Activated naive CD8-positive, alpha-beta T cell treated with anti-CD3 and anti-CD28 coated beads, Interleukin-2, amount 10 ng/mL, durations not matched to agents 7 days and 5 days (primary cell): ENCODE results near the gene SOX30. TPM values are rescaled to one million over a fixed set of nuclear protein-coding genes. Genes with fewer than 3 reads are reported as not detected.
A peak's percentile ranks its signal among the peaks of the same experiment; 100 is the strongest.
"Not testable (repeated sequence)": the region's sequence is repeated elsewhere in the genome, so short reads cannot be mapped to it uniquely, and the experiment has no call there.

ENCODE experiments used
- ATAC-seq: fragments of 150-1000 bp; cut with Tn5 transposase; one replicate; pipeline ENCODE4 v1.10.0; 2021; ENCODE audit warnings: low read depth, moderate library complexity
- POLR2A ChIA-PET: fragments of 350-600 bp; sonication (Branson Sonifier 250); formaldehyde crosslinking; loops from one replicate; lab custom pipeline; 2021; ENCODE audit warnings: antibody characterized with exemption; lab: Charles Lee
- DNase-seq: peaks from one replicate; pipeline ENCODE4 v3.0.0; 2021
- H3K27ac Mint-ChIP-seq: one replicate; pipeline ENCODE4 v1.8.0; 2022; ENCODE audit warnings: mild to moderate bottlenecking, mixed read lengths
- H3K27me3 Mint-ChIP-seq: one replicate; pipeline ENCODE4 v1.8.0; 2022; ENCODE audit warnings: mild to moderate bottlenecking, moderate library complexity, mixed read lengths
- H3K36me3 Mint-ChIP-seq: one replicate; pipeline ENCODE4 v1.8.0; 2021; ENCODE audit warnings: mild to moderate bottlenecking, mixed read lengths
- H3K4me1 Mint-ChIP-seq: one replicate; pipeline ENCODE4 v1.8.0; 2021; ENCODE audit warnings: mixed read lengths
- H3K4me3 Mint-ChIP-seq: one replicate; pipeline ENCODE4 v1.8.0; 2022; ENCODE audit warnings: mild to moderate bottlenecking, moderate library complexity, mixed read lengths
- H3K9me3 Mint-ChIP-seq: one replicate; pipeline ENCODE4 v1.8.0; 2021; ENCODE audit warnings: mixed read lengths
- total RNA-seq, 2 experiments: library from RNA; stranded (reverse); gene quantifications; one replicate each; pipeline ENCODE4 v1.2.3, GENCODE V29; 2021

The SOX30 gene
- total RNA-seq, 2 experiments from 2014 or later: 0.09 TPM; not detected in 1

- H3K27ac Mint-ChIP-seq, DNase-seq, H3K9me3 Mint-ChIP-seq, H3K4me3 Mint-ChIP-seq, H3K36me3 Mint-ChIP-seq, POLR2A ChIA-PET, ATAC-seq: not testable (repeated sequence)
- Mint-ChIP-seq H3K4me1 (peaks cover 19% of the 10 kb centered on the region), H3K27me3 (peaks cover 46% of the 10 kb centered on the region)
Observed at GRCh38 chr5:157674351-157674750, 22.1 kb upstream of the SOX30 start.

GRCh38 chr5:157672976-157673375 is 20.7 kb upstream of the SOX30 start:
- H3K27ac Mint-ChIP-seq: no peak overlapping the region
- peaks cover 4% of the 10 kb centered on the region for H3K36me3 Mint-ChIP-seq
- no peak for ATAC-seq
- H3K4me1 Mint-ChIP-seq: peaks cover 21% of the 10 kb centered on the region
- peaks cover 52% of the 10 kb centered on the region for H3K27me3 Mint-ChIP-seq
- H3K4me3 Mint-ChIP-seq: no peak overlapping the region
- POLR2A ChIA-PET: no interaction called here
- DNase-seq: no peak
- H3K9me3 Mint-ChIP-seq: no peaks in the 10 kb centered on the region

- Mint-ChIP-seq H3K9me3 (no peaks in the 10 kb centered on the region), H3K4me3 (peak overlapping the region; percentile 87), H3K27ac (no peak overlapping the region), H3K4me1 (peaks cover 21% of the 10 kb centered on the region), H3K36me3 (peaks cover 4% of the 10 kb centered on the region), H3K27me3 (peaks cover 55% of the 10 kb centered on the region)
- ATAC-seq (no peak), DNase-seq (no peak)
- POLR2A ChIA-PET: no interaction called here
Observed at GRCh38 chr5:157671592-157672330, 19.5 kb upstream of the SOX30 start.

- Mint-ChIP-seq H3K36me3 (peaks cover 4% of the 10 kb centered on the region), H3K27ac (no peak within 1 kb of the TSS), H3K27me3 (peaks cover 61% of the 10 kb centered on the region), H3K4me3 (peak within 1 kb of the TSS; percentile 87), H3K4me1 (peaks cover 21% of the 10 kb centered on the region), H3K9me3 (no peaks in the 10 kb centered on the region)
- ATAC-seq (peak; percentile 25), DNase-seq (peak; percentile 52)
- POLR2A ChIA-PET: interaction anchor here (0.6 kb wide), 1 partner anchor 129 kb away, joined by 3 read pairs; no protein-coding TSS in a partner anchor
Observed at GRCh38 chr5:157670662-157671591, 18.7 kb upstream of the SOX30 start, which contains the start of gene C5orf52. C5orf52 (plus strand) TSS chr5:157671533; CDS start chr5:157671615, 82 bp downstream.

- Mint-ChIP-seq H3K4me3 (peak overlapping the region; percentile 87), H3K27me3 (peaks cover 63% of the 10 kb centered on the region), H3K36me3 (peaks cover 4% of the 10 kb centered on the region), H3K9me3 (peaks cover 3% of the 10 kb centered on the region), H3K27ac (no peak overlapping the region), H3K4me1 (peaks cover 21% of the 10 kb centered on the region)
- ATAC-seq: no peak
- POLR2A ChIA-PET: no interaction called here
- DNase-seq: no peak
Observed at GRCh38 chr5:157669701-157670097, 17.5 kb upstream of the SOX30 start.

- no peak overlapping the region for H3K4me3 Mint-ChIP-seq
- peaks cover 56% of the 10 kb centered on the region for H3K27me3 Mint-ChIP-seq
- no peak for ATAC-seq
- H3K27ac Mint-ChIP-seq: no peak overlapping the region
- POLR2A ChIA-PET: interaction anchor here (0.6 kb wide), 1 partner anchor 282 kb away, joined by 3 read pairs; no protein-coding TSS in a partner anchor
- H3K9me3 Mint-ChIP-seq: peaks cover 9% of the 10 kb centered on the region
- peaks cover 4% of the 10 kb centered on the region for H3K36me3 Mint-ChIP-seq
- no peak for DNase-seq
- H3K4me1 Mint-ChIP-seq: peaks cover 21% of the 10 kb centered on the region
Observed at GRCh38 chr5:157668356-157668755, 16.1 kb upstream of the SOX30 start.

GRCh38 chr5:157665467-157666070 is 13.3 kb upstream of the SOX30 start:
- Mint-ChIP-seq H3K4me1 (peaks cover 10% of the 10 kb centered on the region), H3K27me3 (peaks cover 32% of the 10 kb centered on the region), H3K27ac (no peak overlapping the region), H3K4me3 (no peak overlapping the region), H3K36me3 (no peaks in the 10 kb centered on the region), H3K9me3 (peaks cover 13% of the 10 kb centered on the region)
- ATAC-seq: no peak
- POLR2A ChIA-PET: no interaction called here
- DNase-seq: no peak

GRCh38 chr5:157659868-157660660 is 7.8 kb upstream of the SOX30 start:
- POLR2A ChIA-PET: no interaction called here
- Mint-ChIP-seq H3K36me3 (peaks cover 9% of the 10 kb centered on the region), H3K27me3 (peaks cover 6% of the 10 kb centered on the region), H3K9me3 (peaks cover 27% of the 10 kb centered on the region), H3K4me1 (no peaks in the 10 kb centered on the region), H3K27ac (no peak overlapping the region), H3K4me3 (no peak overlapping the region)
- DNase-seq (no peak), ATAC-seq (no peak)

GRCh38 chr5:157658893-157659292 is 6.7 kb upstream of the SOX30 start:
- H3K9me3 Mint-ChIP-seq: peaks cover 25% of the 10 kb centered on the region

GRCh38 chr5:157657516-157657915 is 5.3 kb upstream of the SOX30 start:
- Mint-ChIP-seq H3K9me3 (peaks cover 33% of the 10 kb centered on the region), H3K27me3 (peaks cover 2% of the 10 kb centered on the region), H3K4me1 (peaks cover 2% of the 10 kb centered on the region), H3K4me3 (no peak overlapping the region), H3K27ac (no peak overlapping the region), H3K36me3 (peaks cover 21% of the 10 kb centered on the region)
- POLR2A ChIA-PET: no interaction called here
- no peak for DNase-seq
- ATAC-seq: no peak

More at GRCh38 chr5:157658893-157659292, 6.7 kb upstream of the SOX30 start:
- POLR2A ChIA-PET: no interaction called here
- H3K27ac Mint-ChIP-seq: no peak overlapping the region
- no peak for DNase-seq
- no peak for ATAC-seq
- H3K4me1 Mint-ChIP-seq: no peaks in the 10 kb centered on the region
- H3K27me3 Mint-ChIP-seq: peaks cover 2% of the 10 kb centered on the region
- peaks cover 9% of the 10 kb centered on the region for H3K36me3 Mint-ChIP-seq
- no peak overlapping the region for H3K4me3 Mint-ChIP-seq

- DNase-seq: peak; percentile 82
- POLR2A ChIA-PET: interaction anchor here (0.5 kb wide), 1 partner anchor 20 kb away, joined by 4 read pairs; no protein-coding TSS in a partner anchor
- peak; percentile 99 for ATAC-seq
- Mint-ChIP-seq H3K27ac (peak overlapping the region; percentile 77), H3K36me3 (peaks cover 20% of the 10 kb centered on the region), H3K27me3 (peaks cover 12% of the 10 kb centered on the region), H3K4me3 (peak overlapping the region; percentile 68), H3K4me1 (peaks cover 5% of the 10 kb centered on the region), H3K9me3 (peaks cover 21% of the 10 kb centered on the region)
Observed at GRCh38 chr5:157651623-157652376, 438 bp downstream of the SOX30 start.
